ENCODE data around the gene RCSD1. TPM values are rescaled to one million over a fixed set of nuclear protein-coding genes. Genes with fewer than 3 reads are reported as not detected.
"Not testable (repeated sequence)": the region's sequence is repeated elsewhere in the genome, so short reads cannot be mapped to it uniquely, and the experiment has no call there.

Gene RCSD1
- total RNA-seq, 1 experiment from 2014 or later: 1.3 TPM

DNA sequence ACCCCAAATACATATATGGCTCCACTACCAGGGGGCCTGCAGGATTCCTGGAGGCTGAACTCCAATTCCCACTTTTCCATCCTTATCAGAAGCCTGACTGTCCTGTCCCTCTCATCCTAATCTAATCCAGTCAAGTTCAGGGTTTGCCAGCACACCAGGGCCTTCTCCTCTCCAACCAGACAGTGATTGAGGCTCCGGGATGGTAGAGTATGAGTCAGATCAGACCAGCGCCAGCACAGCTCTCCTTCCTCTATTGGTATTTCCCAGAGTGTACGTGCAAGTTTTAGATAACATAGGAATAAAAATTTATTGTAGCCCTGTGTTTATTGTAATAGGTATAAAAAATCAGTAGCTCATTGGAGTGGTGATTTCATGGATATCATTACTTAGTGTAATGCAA lies 24.5 kb upstream of the RCSD1 start:
- Histone ChIP-seq H3K27me3 (replicated peaks) (no peaks in the 10 kb centered on the region), H3K36me3 (no peaks in the 10 kb centered on the region), H3K27ac (no peak overlapping the region), H3K4me1 (replicated peaks) (no peaks in the 10 kb centered on the region), H3K9me3 (replicated peaks) (0 out of 2 replicates have a peak, but pooled peaks cover 5% of the 10 kb centered on the region), H3K4me3 (no peak overlapping the region)
- no peak for DNase-seq (ENCODE audit: low read depth in 1 of 2, low spot score in 2 of 2)

DNA sequence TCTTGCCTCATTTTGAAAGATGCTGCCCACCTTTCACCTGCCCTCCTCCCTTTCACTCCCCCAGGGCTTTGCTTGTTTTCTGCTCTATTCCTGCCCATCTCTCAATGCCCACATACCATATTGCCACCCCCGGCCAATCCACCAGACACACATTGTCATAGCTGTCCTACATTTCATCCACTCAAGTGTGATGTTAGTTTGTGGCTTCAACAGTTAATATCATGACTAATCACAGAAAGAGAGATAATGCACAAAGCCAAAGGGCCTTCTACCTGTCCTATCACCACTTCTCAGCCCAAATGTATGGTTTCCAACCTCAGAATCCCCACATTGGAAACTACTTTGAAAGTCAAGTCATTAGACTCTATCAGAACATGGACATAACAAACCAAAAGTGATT lies 18.0 kb upstream of the RCSD1 start:
- Histone ChIP-seq H3K36me3 (no peaks in the 10 kb centered on the region), H3K27ac (no peak overlapping the region)

DNA sequence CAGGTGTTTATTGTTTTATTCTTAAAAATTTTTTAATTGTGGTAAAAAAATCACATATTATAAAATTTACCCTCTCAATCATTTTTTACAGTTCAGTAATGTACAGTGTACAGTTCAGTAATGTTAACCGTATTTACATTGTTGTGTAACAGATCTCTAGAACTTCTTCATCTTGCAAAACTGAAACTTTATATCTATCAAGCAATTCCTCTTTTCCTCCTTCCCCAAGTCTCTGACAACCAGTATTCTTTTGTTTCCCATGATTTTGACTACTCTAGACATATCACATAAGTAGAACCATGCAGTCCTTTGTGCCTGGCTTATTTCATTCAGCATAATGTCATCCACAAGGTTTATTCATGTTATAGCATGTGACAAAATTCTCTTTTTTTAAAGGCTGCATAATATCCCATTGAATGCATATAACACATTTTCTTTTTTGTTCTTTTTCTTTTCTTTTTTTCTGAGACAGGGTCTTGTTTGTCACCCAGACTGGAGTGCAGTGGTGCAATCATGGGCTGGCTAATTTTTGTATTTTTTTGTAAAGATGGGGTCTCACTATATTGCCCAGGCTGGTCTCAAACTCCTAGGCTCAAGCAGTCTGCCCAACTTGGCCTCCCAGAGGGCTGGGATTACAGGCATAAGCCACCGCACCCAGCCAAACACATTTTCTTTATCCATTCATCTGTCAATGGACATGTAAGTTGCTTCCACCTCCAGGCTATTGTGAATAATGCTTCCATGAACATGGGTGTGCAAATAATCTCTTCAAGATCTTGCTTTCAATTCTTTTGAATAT lies 17.2 kb upstream of the RCSD1 start:
- Histone ChIP-seq H3K4me1 (replicated peaks) (peaks cover 8% of the 10 kb centered on the region), H3K27ac (no peak overlapping the region), H3K9me3 (replicated peaks) (no peaks in the 10 kb centered on the region), H3K27me3 (replicated peaks) (no peaks in the 10 kb centered on the region), H3K36me3 (no peaks in the 10 kb centered on the region), H3K4me3 (no peak overlapping the region)
- no peak for DNase-seq (ENCODE audit: low read depth in 1 of 2, low spot score in 2 of 2)

More for the DNA sequence above, 18.0 kb upstream of the RCSD1 start:
- peaks cover 1% of the 10 kb centered on the region; the same call in 1 of the 2 replicates for H3K4me1 ChIP-seq (replicated peaks)
- DNase-seq (ENCODE audit: low read depth in 1 of 2, low spot score in 2 of 2): no peak
- no peak overlapping the region for H3K4me3 ChIP-seq
- H3K9me3 ChIP-seq (replicated peaks): 0 out of 2 replicates have a peak, but pooled peaks cover 5% of the 10 kb centered on the region
- no peaks in the 10 kb centered on the region for H3K27me3 ChIP-seq (replicated peaks)

DNA sequence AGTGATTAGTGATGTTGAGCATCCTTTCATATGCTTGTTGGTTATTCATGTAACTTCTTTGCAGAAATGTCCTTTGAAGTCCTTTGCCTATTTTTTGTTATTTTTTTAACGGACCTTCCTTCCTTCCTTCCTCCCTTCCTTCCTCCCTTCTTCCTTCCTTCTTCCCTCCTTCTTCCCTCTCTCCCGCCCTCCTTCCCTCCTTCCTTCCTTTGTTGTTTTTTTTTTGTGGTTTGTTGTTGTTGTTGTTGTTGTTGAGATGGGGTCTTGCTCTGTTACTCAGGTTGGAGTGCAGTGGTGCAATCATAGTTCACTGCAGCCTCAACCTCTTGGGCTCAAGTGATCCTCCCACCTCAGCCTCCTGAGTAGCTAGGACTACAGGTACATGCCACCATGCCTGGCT lies 16.0 kb upstream of the RCSD1 start:
- not testable (repeated sequence) for H3K27me3 ChIP-seq (replicated peaks); H3K27ac ChIP-seq; H3K36me3 ChIP-seq; DNase-seq (ENCODE audit: low read depth in 1 of 2, low spot score in 2 of 2); H3K9me3 ChIP-seq (replicated peaks); H3K4me1 ChIP-seq (replicated peaks); H3K4me3 ChIP-seq

DNA sequence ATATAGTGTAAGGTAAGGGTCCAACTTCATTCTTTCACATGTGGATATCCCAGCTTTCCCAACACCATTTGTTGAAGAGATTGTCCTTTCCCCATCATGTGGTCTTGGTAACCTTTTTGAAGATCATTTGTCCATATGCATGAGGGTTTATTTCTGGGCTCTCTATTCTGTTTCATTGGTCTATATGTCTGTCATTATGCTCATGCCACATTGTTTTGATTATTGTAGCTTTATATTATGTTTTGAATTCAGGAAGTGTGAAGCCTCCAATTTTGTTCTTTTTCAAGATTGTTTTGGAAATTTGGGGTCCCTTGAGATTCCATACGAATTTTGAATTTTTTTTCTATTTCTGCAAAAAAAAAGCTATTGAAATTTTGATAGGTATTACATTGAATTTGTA lies 15.2 kb upstream of the RCSD1 start:
- Histone ChIP-seq H3K27me3 (replicated peaks) (no peaks in the 10 kb centered on the region), H3K36me3 (no peaks in the 10 kb centered on the region), H3K9me3 (replicated peaks) (no peaks in the 10 kb centered on the region), H3K4me1 (replicated peaks) (peaks cover 8% of the 10 kb centered on the region), H3K4me3 (no peak overlapping the region), H3K27ac (no peak overlapping the region)
- DNase-seq (ENCODE audit: low read depth in 1 of 2, low spot score in 2 of 2): no peak

DNA sequence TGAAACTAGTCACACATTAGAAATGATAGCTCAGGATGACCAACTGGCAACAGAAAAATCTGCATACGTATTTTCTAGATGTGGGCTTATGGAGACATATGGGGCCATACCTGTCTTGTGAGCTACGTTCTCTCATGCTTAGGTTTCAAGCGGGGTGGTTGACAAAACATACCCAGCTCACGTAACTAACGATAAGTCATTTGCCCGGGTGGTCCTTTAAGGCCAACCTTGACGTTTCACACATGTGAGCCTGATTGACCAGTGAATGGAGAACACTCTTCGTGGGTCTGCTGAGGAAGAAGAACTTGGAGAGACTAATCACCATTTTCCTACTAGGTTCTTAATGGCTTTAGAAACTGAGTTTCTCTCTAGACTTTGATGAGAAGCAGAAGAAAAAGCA lies 13.5 kb upstream of the RCSD1 start:
- H3K9me3 ChIP-seq (replicated peaks): no peaks in the 10 kb centered on the region
- no peak overlapping the region for H3K27ac ChIP-seq
- H3K27me3 ChIP-seq (replicated peaks): no peaks in the 10 kb centered on the region
- no peak overlapping the region for H3K4me3 ChIP-seq
- peaks cover 8% of the 10 kb centered on the region for H3K4me1 ChIP-seq (replicated peaks)
- no peaks in the 10 kb centered on the region for H3K36me3 ChIP-seq
- no peak for DNase-seq (ENCODE audit: low read depth in 1 of 2, low spot score in 2 of 2)

DNA sequence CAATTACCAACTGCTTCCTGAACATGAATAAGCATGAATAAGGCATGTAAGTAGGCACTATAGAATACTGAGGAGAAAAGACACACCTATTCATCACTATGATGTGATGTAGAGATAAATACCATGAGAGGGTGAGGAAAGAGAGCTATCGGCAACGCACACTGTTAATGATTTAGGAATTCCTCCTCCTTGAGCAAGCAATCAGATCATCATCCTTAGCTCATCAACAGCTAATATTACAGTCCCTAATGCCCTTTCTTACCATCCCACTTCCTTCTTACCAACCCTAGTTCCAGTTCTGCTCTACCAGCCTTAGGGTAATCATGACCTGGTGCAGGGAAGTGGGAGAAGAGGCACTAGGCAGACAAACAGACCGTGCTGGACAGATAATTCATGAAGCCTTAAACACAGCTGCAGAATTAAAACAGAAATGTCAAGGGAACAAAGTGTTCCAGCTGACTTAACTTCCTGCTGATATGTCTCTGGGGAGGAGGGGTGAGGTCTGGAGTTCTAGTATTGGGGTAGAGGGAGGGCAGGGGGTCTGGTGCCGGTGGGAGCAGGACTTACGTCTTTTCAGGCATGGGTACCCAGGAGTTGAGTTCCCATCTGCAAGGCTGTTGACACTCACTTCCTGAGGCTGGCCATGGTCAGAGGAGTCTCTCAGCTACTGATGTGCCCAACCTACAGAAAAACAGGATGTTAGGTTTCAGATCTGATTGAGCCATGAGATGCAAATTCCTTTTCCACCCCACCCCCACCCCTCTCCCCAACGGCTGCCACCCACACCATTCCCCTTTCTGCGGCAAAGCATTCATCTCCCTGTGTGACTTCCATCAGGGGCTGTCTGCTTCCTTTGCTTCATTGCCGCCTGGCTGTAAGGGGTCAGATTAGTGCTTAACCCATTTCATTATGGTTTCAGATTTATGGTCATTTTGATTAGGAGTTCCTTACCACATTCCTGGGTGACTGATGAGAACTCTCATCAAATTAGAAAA lies 12.6 kb upstream of the RCSD1 start:
- no peak overlapping the region for H3K4me3 ChIP-seq
- no peak overlapping the region for H3K27ac ChIP-seq
- DNase-seq (ENCODE audit: low read depth in 1 of 2, low spot score in 2 of 2): no peak
- no peaks in the 10 kb centered on the region for H3K27me3 ChIP-seq (replicated peaks)
- H3K4me1 ChIP-seq (replicated peaks): peaks cover 8% of the 10 kb centered on the region
- no peaks in the 10 kb centered on the region for H3K36me3 ChIP-seq
- no peaks in the 10 kb centered on the region for H3K9me3 ChIP-seq (replicated peaks)

DNA sequence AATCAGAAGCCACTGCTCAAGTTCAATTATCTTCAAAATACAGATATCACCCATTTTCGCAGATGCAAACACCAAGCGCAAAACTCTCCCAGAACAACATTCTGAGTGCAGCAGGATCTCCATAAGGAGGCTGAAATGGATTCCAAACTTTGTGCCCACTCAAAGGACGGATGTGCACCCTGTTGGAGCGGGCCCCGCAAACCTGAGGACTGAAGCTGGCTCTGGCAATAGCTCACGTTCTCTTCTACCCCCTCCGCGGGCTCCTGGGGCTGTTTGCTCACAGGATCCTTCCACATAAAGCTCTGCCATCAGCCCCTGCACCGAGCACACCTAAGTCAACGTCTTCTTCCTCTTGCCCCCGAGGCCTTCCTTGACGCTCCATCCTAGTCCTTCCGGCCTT lies 11.7 kb upstream of the RCSD1 start:
- Histone ChIP-seq H3K27ac (no peak overlapping the region), H3K36me3 (no peaks in the 10 kb centered on the region), H3K27me3 (replicated peaks) (no peaks in the 10 kb centered on the region)

DNA sequence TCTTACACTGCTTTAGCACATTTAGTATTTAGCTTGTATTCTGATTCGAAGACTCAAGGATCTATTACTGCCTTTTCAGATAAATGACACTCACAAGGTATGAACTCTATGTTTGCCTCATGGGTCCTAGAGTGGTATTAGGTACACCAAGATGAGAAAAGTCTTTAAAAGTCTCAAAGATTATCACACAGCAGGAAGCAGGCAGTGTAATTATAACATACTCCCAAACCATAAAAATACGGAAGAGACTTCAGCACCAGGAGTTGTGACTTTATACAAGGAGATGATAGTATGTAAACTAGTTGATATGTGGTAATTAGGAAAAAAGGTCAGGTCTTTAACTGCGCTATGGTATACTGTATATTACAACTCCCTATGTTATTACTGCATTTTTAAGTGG lies 11.2 kb upstream of the RCSD1 start:
- Histone ChIP-seq H3K27me3 (replicated peaks) (no peaks in the 10 kb centered on the region), H3K4me1 (replicated peaks) (peaks cover 8% of the 10 kb centered on the region), H3K36me3 (no peaks in the 10 kb centered on the region), H3K27ac (no peak overlapping the region), H3K9me3 (replicated peaks) (no peaks in the 10 kb centered on the region), H3K4me3 (no peak overlapping the region)
- DNase-seq (ENCODE audit: low read depth in 1 of 2, low spot score in 2 of 2): no peak

More for the DNA sequence above, 11.7 kb upstream of the RCSD1 start:
- H3K9me3 ChIP-seq (replicated peaks): no peaks in the 10 kb centered on the region
- H3K4me3 ChIP-seq: no peak overlapping the region
- peaks cover 8% of the 10 kb centered on the region for H3K4me1 ChIP-seq (replicated peaks)
- DNase-seq (ENCODE audit: low read depth in 1 of 2, low spot score in 2 of 2): no peak

DNA sequence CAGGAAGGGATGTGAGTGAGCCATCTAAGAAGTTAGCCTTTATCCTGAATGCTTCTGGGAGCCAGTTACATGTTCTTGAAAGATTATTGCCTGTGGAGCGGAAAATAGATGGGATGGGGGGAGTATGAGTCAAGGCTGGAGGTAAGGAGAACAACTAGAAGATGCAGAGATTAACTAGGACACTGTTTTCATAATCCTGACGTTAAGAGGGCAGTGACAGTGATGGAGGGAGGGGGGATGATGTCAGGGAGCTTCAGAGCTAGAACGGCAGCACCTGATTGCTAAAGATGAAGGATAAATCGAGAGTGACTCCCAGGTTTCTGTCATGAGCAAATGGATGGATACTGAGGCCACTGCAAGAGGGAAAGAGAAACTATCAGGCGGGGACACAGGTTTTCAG lies 10.0 kb upstream of the RCSD1 start:
- Histone ChIP-seq H3K9me3 (replicated peaks) (no peaks in the 10 kb centered on the region; the same call in 1 of the 2 replicates), H3K4me3 (no peak overlapping the region), H3K27ac (no peak overlapping the region), H3K4me1 (replicated peaks) (peaks cover 8% of the 10 kb centered on the region), H3K27me3 (replicated peaks) (no peaks in the 10 kb centered on the region), H3K36me3 (no peaks in the 10 kb centered on the region)
- no peak for DNase-seq (ENCODE audit: low read depth in 1 of 2, low spot score in 2 of 2)

DNA sequence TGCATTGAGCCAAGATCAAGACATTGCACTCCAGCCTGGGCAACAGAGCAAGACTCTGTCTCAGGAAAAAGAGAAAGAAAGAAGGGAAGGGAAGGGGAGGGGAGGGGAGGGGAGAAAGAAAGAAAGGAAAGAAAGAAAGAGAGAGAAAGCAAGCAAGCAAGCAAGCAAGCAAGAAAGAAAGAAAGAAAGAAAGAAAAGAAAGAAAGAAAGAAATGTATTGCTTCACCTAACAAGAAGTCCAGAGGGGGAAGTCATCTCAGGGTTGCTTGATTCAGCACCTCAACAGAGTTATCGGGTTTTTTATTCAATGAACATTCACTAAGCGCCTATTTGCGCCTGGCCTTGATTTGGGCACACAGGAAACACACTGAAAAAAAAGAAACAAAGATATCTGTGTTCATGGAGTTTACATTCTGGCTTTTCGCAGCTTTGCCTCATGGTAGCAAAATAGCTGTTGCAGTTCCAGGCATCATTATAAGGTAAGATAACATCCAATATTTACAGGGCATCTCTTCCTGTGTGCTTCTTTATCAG lies 8.2 kb upstream of the RCSD1 start:
- H3K4me1 ChIP-seq (replicated peaks): peaks cover 8% of the 10 kb centered on the region
- H3K36me3 ChIP-seq: no peaks in the 10 kb centered on the region
- H3K27ac ChIP-seq: no peak overlapping the region
- no peak for DNase-seq (ENCODE audit: low read depth in 1 of 2, low spot score in 2 of 2)
- no peak overlapping the region for H3K4me3 ChIP-seq
- no peaks in the 10 kb centered on the region; the same call in 1 of the 2 replicates for H3K9me3 ChIP-seq (replicated peaks)
- no peaks in the 10 kb centered on the region for H3K27me3 ChIP-seq (replicated peaks)

DNA sequence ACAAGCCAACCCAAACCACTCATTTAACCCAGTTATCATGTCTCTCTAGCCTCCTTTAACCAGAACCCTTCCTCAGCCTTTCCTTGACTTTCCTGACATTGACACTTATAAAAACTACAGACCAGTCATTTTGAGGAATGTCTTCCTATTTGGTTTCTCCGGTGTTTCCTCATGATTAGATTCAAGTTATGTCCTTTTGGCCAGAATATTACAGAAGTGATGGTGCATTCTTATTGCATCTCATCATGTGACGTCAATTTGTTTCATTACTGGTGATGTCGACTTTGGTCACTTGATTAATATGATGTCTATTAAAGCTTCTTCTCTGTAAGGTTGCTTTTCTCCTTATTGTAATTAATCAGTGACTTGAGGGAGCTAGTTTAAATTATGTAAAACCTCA lies 6.1 kb upstream of the RCSD1 start:
- no peak overlapping the region for H3K4me3 ChIP-seq
- no peaks in the 10 kb centered on the region; the same call in 1 of the 2 replicates for H3K9me3 ChIP-seq (replicated peaks)
- no peak for DNase-seq (ENCODE audit: low read depth in 1 of 2, low spot score in 2 of 2)
- no peak overlapping the region for H3K27ac ChIP-seq
- H3K27me3 ChIP-seq (replicated peaks): no peaks in the 10 kb centered on the region
- H3K36me3 ChIP-seq: no peaks in the 10 kb centered on the region
- no peaks in the 10 kb centered on the region; the same call in 1 of the 2 replicates for H3K4me1 ChIP-seq (replicated peaks)

DNA sequence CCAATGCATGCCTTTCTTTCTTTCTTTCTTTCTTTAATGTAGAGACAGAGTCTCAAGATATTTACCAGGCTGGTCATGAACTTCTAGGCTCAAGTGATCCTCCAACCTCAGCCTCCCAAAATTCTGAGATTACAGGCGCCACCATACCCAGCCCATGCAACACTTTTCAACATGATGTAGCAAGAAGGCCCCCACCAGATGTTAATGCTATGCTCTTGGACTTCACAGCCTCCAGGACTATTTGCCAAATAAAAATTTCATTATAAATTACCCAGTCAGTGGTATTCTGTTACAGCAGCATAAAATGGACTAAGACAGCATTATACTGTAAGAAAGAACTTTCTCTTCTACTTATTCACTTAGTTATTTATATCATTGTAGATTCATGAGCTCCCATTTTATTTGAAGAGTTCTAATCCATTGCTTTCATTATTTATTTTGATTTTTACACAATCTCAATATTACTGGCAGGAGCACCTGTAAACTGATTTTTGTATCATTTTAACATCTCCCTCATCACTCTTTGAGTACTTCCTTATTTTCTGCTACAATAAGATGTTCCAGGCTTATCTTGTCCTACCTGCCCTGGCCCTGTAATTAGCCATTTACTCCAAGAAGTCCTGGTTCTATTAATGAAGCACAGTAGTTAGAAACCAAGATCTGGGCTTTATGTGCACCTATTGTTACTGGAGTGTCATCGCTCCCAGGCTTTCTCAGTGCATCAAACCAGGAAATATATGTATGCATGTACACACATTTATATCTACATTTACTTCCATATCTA lies 4.8 kb upstream of the RCSD1 start:
- Histone ChIP-seq H3K9me3 (replicated peaks) (no peaks in the 10 kb centered on the region; the same call in 1 of the 2 replicates), H3K27me3 (replicated peaks) (peaks cover 8% of the 10 kb centered on the region; the same call in 1 of the 2 replicates), H3K4me3 (no peak overlapping the region), H3K4me1 (replicated peaks) (no peaks in the 10 kb centered on the region; the same call in 1 of the 2 replicates), H3K27ac (no peak overlapping the region), H3K36me3 (no peaks in the 10 kb centered on the region)
- no peak for DNase-seq (ENCODE audit: low read depth in 1 of 2, low spot score in 2 of 2)
